ENCODE measurements around the gene GALK2.

Gene GALK2

GRCh38 chr15:49169880-49170597, at the start of gene GALK2:
GALK2 (plus strand) TSS chr15:49170247; CDS start chr15:49170323, 76 bp downstream.
- peak; percentile 68 for DNase-seq

GRCh38 chr15:49120832-49121231, 49.2 kb upstream of the GALK2 start:
- no peak for DNase-seq

GRCh38 chr15:49121901-49122300, 48.1 kb upstream of the GALK2 start:
- DNase-seq: no peak

- no peak for DNase-seq
Observed at GRCh38 chr15:49122541-49123062, 47.4 kb upstream of the GALK2 start.

GRCh38 chr15:49124371-49124770, 45.7 kb upstream of the GALK2 start:
- DNase-seq: no peak

- peak; percentile 24 for DNase-seq
Observed at GRCh38 chr15:49131403-49131802, 38.6 kb upstream of the GALK2 start.

GRCh38 chr15:49134683-49135341, 35.2 kb upstream of the GALK2 start:
- no peak for DNase-seq

- no peak for DNase-seq
Observed at GRCh38 chr15:49135342-49135857, 34.6 kb upstream of the GALK2 start.

GRCh38 chr15:49135911-49136310, 34.1 kb upstream of the GALK2 start:
- DNase-seq: no peak

- DNase-seq: no peak
Observed at GRCh38 chr15:49137861-49138260, 32.2 kb upstream of the GALK2 start.

- no peak for DNase-seq
Observed at GRCh38 chr15:49145651-49146609, 24.1 kb upstream of the GALK2 start.

- no peak for DNase-seq
Observed at GRCh38 chr15:49148298-49148697, 21.7 kb upstream of the GALK2 start.

- DNase-seq: no peak
Observed at GRCh38 chr15:49148727-49149126, 21.3 kb upstream of the GALK2 start.

- no peak for DNase-seq
Observed at GRCh38 chr15:49151831-49152230, 18.2 kb upstream of the GALK2 start.

GRCh38 chr15:49152552-49153312, 17.3 kb upstream of the GALK2 start:
- no peak for DNase-seq

- no peak for DNase-seq
Observed at GRCh38 chr15:49154359-49154758, 15.7 kb upstream of the GALK2 start.

GRCh38 chr15:49154799-49155109, 15.3 kb upstream of the GALK2 start:
- no peak for DNase-seq

GRCh38 chr15:49155110-49155833, 14.8 kb upstream of the GALK2 start, which contains the start of gene COPS2:
COPS2 (minus strand) TSS chr15:49155599; CDS start chr15:49155578, 21 bp downstream.
- peak; percentile 92 for DNase-seq

GRCh38 chr15:49155834-49156627, 14.0 kb upstream of the GALK2 start:
- no peak for DNase-seq

- no peak for DNase-seq
Observed at GRCh38 chr15:49163678-49164077, 6.4 kb upstream of the GALK2 start.

GRCh38 chr15:49164865-49165264, 5.2 kb upstream of the GALK2 start:
- DNase-seq: no peak
